GM19238 (cell line): Measurements from ENCODE around the gene PCARE.
"Not testable (repeated sequence)": the region's sequence is repeated elsewhere in the genome, so short reads cannot be mapped to it uniquely, and the experiment has no call there.

Experiments
- DNase-seq: peaks from one replicate; pipeline ENCODE4 v3.0.0; 2011; ENCODE audit warnings: low spot score; ENCODE audit not compliant: insufficient read length

Gene PCARE

GRCh38 chr2:29074411-29074810 is at the start of gene PCARE:
PCARE (minus strand) TSS chr2:29074523; CDS start chr2:29074261, 262 bp downstream.
- no peak for DNase-seq

DNA sequence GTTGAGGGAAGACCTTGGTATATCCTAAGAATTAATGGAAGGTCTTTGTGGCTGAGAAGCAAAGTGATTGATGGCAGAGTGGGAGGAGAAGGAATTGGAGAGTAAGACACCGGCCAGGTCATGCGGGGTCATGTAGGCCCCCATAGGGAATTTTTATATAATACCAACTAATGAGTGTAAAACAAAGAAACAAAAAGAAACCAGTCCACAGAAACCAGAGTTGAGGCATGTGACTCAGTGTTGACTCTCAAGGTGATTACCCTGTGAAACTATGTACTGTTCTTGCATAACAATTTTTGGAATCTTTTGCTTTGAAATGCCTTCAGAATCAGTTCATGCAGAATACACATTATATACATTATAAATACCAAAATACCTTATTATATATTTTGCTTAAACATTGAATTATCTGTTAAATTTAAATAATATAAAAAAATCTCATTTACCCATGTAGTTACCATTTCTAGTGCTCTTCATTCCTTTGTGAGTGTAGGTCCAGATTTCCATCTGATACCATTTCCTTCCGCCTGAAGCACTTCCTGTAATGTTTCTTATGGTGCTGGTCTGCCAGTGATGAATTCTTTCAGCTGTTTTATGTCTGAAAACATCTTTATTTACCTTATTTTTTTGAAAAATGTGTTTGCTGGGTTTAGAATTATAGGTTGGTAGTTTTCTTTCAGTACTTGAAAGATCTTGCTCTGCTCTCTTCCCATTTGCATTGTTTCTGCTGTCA is 49.5 kb upstream of the PCARE start:
- no peak for DNase-seq

DNA sequence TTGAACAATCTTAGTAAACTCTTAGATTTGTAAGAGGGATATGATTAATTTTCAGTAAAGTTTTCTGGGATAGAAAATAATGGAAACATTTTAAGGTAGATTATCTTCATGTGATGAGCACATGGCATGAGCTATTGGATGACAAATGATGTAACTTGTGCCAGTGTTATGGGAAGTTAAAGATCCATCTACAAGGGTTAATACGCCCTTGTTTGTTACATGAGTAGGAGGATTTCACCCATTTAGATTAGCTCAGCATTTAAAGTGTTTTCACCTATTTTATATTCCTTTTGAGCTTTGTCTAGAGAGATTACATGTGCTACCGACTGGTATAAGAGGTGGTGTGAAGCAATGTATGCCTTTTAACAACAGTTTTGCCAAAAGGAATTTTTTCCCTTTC is 46.5 kb upstream of the PCARE start:
- DNase-seq, result no peak

- DNase-seq, result no peak
Observed at GRCh38 chr2:29119211-29119610, 44.9 kb upstream of the PCARE start.

DNA sequence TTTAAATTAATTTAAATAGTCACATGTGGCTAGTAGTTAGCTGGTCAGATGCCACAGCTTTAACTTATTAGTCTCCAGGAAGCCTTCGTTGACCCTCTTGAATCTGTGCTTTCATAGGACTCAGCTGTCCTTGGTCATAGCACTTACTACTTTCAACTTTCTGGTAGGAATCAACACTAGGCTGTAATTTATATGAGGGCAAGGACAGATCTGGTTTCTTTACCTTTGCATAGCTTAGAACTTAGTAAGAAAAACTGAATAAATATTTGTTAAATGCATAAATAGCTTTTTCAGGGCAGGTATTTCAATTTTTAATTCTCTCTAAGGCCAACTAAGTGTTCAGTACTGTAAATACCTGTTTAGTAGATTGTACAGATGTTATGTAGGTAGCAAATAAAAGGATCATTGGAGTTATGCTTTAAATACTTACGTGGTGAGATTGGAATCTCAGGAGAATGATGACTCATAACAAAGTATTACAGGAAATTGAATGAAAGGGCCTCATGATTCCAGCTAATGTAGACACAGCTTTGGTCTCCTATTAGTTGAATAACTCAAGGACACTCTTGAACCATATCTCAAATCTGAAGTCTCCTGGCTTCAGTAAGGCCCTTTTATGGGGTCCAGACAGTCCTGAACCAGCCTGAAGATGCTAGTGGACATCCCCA is 43.4 kb upstream of the PCARE start:
- DNase-seq, result no peak

GRCh38 chr2:29115797-29116781 is 41.8 kb upstream of the PCARE start:
- DNase-seq, result peak; percentile 47

- DNase-seq, result peak; percentile 61
Observed at GRCh38 chr2:29114946-29115609, 40.8 kb upstream of the PCARE start, which contains the start of gene CLIP4. CLIP4 (plus strand) TSS chr2:29115415; CDS start chr2:29121389, 5,974 bp downstream.

DNA sequence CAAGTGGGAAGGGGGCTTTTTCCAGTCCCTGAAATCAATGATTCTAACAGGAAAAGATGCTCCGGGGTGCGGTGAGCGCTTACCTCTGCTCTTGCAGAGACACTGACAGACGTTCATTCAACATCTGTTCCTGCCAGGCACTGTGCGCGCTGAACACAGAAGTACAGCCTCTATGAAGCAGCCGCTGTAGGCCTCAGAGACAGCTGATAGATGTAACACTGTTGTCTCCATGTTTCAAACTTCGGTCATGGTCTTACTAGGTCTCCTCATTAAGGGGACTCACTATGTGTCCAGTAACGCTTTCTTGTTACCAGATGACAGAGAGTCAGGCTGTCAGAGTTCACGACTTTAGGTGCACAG is 40.2 kb upstream of the PCARE start:
- DNase-seq, result no peak

- no peak for DNase-seq
Observed at GRCh38 chr2:29113891-29114321, 39.6 kb upstream of the PCARE start.

DNA sequence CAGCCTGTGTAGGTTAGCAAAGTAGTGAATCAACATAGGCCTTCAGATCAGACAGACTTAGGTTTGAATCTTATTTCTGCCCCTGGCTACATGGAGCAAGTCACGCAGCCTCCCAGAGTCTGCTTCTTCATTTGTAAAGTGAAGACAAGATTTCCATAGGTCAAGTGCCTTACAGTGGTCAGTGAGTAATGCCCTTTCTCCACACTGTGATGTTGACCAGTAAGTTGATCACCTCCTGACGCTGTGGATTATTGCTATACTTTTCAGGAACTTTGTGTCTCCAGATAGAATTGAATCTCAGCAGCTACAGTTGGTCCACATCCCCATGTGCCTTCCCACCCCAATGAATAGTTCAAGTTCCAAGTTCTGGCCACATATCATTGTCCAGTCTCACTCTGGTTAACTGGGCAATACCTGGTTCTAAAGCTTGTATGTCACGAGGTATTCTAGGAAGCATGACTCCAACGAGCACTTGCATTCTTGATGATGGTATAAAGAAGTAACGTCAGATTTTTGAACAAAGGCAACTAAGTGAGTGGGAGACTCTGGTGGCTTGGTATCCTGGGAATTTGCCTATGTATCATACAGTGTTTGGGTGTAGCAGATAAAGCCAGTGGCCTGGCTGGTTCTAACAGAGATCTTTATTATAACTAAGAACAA is 38.8 kb upstream of the PCARE start:
- DNase-seq, result no peak

- DNase-seq, result no peak
Observed at GRCh38 chr2:29112379-29112778, 38.1 kb upstream of the PCARE start.

DNA sequence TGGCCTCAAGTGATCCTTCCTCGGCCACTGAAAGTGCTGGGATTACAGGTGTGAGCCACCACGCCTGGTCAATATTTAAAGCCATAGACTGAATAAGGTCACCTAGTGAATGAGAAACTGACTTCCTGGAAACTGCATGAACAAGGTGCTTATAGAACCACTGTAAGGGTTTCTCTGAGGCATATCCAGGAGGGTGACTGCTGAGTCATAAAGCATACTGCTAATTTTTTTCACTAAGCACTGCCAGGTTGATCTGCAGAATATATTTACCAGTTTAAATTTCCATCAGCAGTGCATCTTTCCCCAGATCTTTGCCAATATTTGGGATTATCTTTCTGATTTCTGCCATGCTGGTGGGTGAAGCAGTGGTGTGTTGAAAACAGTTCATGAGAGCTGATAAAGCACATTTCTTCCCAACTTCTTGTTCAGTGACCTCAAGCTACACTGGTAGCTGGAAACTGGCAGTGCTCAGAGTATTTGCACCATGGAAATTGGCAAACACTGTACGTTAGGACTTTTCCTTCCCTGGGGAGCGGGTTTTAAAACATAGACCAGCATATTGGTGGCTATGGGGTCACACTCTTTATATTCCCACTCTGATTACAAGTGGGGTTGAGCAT is 36.7 kb upstream of the PCARE start:
- DNase-seq, result peak; percentile 32

DNA sequence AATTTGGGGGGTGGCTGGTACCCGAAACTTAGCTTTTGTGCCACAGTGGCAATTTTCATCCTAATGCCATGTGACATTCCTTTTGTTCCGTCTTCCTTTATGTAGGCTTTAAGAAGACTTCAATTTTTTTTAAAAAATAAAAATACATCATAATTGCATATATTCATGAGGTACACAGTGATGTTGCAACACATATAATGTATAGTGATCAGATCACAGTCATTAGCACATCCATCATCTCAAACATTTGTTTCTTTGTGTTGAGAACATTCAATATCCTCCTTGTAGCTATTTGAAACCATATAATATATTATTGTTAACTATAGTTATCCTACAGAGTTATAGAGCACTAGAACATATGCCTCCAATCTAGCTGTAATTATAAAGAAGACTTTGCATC is 34.9 kb upstream of the PCARE start:
- DNase-seq, result no peak

DNA sequence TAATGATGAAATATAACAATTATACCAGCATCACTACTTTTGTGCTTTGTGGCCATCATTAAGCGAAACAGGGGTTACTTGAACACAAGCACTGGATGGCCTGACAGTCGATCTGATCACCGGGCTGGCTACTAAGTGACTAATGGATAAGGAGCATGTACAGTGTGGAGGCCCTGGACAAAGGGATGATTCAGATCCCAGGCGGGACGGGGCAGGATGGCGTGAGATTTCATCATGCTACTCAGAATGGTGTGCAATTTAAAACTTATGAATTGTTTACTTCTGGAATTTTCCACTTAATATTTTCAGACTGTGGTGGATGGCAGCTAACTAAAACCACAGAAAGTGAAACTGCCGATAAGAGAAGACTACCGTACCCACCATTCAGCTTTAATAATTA is 33.9 kb upstream of the PCARE start:
- no peak for DNase-seq

GRCh38 chr2:29107547-29107946 is 33.2 kb upstream of the PCARE start:
- DNase-seq, result not testable (repeated sequence)

DNA sequence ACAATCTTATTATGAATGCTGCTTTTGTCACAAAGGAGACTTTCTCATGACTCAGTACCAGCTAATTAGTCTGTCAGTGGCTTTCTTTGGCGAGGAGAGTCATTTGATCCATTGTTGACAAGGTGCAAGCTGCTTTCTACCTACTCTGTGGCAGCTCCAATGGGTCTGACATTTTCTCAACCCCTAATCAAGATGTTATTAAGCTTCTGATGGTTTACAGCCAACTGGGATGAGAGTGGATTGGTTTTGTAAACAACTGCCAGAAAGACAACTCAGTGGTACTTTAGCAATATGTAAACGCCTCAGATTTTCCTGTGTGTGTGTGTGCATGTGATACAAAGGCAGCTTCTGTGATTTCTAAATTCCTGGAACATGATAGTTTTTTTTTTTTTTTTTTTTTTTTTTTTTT is 32.7 kb upstream of the PCARE start:
- no peak for DNase-seq

- no peak for DNase-seq
Observed at GRCh38 chr2:29106256-29106655, 31.9 kb upstream of the PCARE start.

GRCh38 chr2:29105375-29105774 is 31.1 kb upstream of the PCARE start:
- DNase-seq, result no peak

DNA sequence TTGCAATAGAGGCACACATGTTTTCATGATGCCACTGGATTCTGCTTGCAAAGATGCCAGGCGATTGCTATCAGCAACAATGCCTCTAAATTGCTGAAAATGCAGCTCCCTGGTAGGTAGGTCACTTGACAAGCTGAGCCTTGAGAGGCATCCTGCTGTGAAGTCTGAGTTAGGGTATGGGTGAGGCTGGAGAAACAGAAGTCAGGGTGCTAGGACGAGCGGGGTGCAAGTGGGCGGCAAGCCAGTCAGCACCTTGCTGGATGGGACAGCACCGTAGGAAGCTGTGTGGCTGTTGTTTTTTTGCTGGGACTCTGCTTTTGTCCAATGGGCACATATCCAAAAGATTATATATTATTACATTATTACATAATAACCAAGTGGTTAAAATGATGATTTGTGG is 30.4 kb upstream of the PCARE start:
- DNase-seq, result no peak

- no peak for DNase-seq
Observed at GRCh38 chr2:29100564-29100963, 26.2 kb upstream of the PCARE start.
